Esophagus squamous epithelium (tissue), 5 donors: ENCODE results near the gene USP19. TPM values are rescaled to one million over a fixed set of nuclear protein-coding genes. Genes with fewer than 3 reads are reported as not detected.

Source experiments
- DNase-seq: peaks from one replicate; lab custom pipeline; 2025; lab: John Stamatoyannopoulos, UW
- H3K27ac ChIP-seq, 4 donors: fragments of 200-600 bp; sonication (generic); one replicate each; pipeline ENCODE4 v1.5.1; 2016 to 2019; ENCODE audit warnings: mild to moderate bottlenecking in 1 of 4
- H3K27me3 ChIP-seq, 4 donors: fragments of 200-600 bp; sonication (generic); 1 replicate in 3 of 4; 2 replicates in 1 of 4; pipeline versions ENCODE4 v1.5.1 to v1.6.0; 2017 to 2021; ENCODE audit warnings: antibody characterized with exemption in 1 of 4
- H3K36me3 ChIP-seq, 3 donors: fragments of 200-600 bp; sonication (generic); one replicate each; pipeline ENCODE4 v1.5.1; 2016 to 2019
- H3K4me1 ChIP-seq, 3 donors: fragments of 200-600 bp; sonication (generic); one replicate each; pipeline ENCODE4 v1.5.1; 2017 to 2019
- H3K4me3 ChIP-seq, 4 donors: fragments of 200-600 bp; sonication (generic); 1 replicate in 3 of 4; 2 replicates in 1 of 4; pipeline ENCODE4 v1.5.1; 2016 to 2019; ENCODE audit warnings: mild to moderate bottlenecking in 2 of 4, moderate library complexity in 1 of 4
- H3K9me3 ChIP-seq, 3 donors: fragments of 200-600 bp; sonication (generic); one replicate each; pipeline ENCODE4 v1.5.1; 2016 to 2019
- CTCF ChIP-seq, 6 experiments: fragments of 450-650 bp in 4 of 6; fragments of 200-600 bp in 2 of 6; sonication (generic) in 2 of 6; IDR thresholded peaks; one replicate each; pipeline ENCODE4 v1.5.1; 2016 to 2019; ENCODE audit warnings: antibody characterized with exemption in 6 of 6, mild to moderate bottlenecking in 4 of 6, moderate library complexity in 4 of 6
- POLR2A ChIP-seq, 4 donors: fragments of 450-650 bp; IDR thresholded peaks; one replicate each; pipeline ENCODE4 v1.6.1; 2017; ENCODE audit warnings: antibody characterized with exemption in 4 of 4, mild to moderate bottlenecking in 4 of 4, moderate library complexity in 3 of 4
- WGBS, 2 donors: methylation state at CpG; one replicate each; pipeline ENCODE4 v1.1.5; 2018; 5-methylcytosine and 5-hydroxymethylcytosine counted together
- intact Hi-C: fragments of 100-400 bp; cut with DNase I; formaldehyde crosslinking; loops from one replicate; pipeline ENCODE4 v1.15.0; 2022
- total RNA-seq, 4 donors: library from RNA; depleted of rRNA; stranded (reverse); fragments of >200 nt; gene quantifications; one replicate each; pipeline ENCODE4 v1.1.0, GENCODE V29; 2016
- donor health status: DM: yes; HTN: yes; CAD: no.

The USP19 gene
- total RNA-seq, 4 donors from 2014 or later: 37.8 to 52.3 (median 40.7) TPM

GRCh38 chr3:49122022-49122421, 1.4 kb upstream of the USP19 start:
- intact Hi-C loops: no loop called here
- Histone ChIP-seq H3K36me3 (peaks cover 42 to 84% (median 58%) of the 10 kb centered on the region in 3 donors), H3K9me3 (no peaks in the 10 kb centered on the region), H3K27ac (peak overlapping the region in 2 of 4 donors; percentile 92 to 99), H3K4me1 (peaks cover 11 to 29% (median 21%) of the 10 kb centered on the region in 3 donors), H3K4me3 (no peak overlapping the region), H3K27me3 (no peaks in the 10 kb centered on the region)
- WGBS, 2 donors: 92 to 97% methylated on average over 9 to 10 of the region's 12 CpGs
- no peak for TF ChIP-seq POLR2A (IDR thresholded peaks at IDR 0.05)
- no peak for TF ChIP-seq CTCF (IDR thresholded peaks at IDR 0.05)
- DNase-seq: no peak

DNA sequence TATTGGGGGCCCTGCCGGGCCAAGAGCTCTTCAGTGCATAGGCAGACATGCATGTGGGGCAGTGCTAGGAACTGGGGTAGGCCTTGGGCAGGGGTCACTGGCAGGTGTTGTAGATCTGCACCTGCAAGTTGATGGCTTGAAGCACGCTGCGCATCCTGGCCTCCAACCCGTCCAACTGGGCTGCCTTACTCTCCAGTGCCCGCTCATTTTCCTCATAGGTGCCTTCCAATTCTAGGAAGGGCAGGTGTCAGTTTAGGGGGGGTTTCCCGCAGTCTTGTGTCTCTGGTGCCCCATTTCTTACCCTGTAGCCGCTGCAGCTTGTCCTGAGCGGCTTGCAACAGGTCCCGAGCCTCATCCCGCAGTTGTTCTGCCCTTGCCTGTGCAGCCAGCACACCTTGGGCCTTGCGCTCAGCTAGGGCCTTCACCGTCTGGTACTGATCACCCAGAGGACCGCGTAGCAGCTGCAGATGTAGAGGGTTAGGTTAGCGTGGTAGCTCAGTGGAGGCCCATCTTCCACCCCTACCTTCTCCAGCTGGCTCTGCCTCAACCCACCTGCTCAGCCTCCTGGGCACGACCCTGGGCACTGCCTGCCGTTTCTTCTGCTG, 611 bp upstream of the USP19 start:
- no peak for DNase-seq
- Histone ChIP-seq H3K4me3 (peak overlapping the region; percentile 84 to 98 (median 90)), H3K27ac (peak overlapping the region; percentile 92 to 99 (median 97)), H3K9me3 (no peaks in the 10 kb centered on the region), H3K36me3 (peaks cover 50 to 84% (median 62%) of the 10 kb centered on the region in 3 donors), H3K27me3 (no peaks in the 10 kb centered on the region), H3K4me1 (peaks cover 11 to 29% (median 21%) of the 10 kb centered on the region in 3 donors)
- intact Hi-C loops: no loop called here
- 64% methylated on average over 12 to 14 of the region's 17 CpGs for WGBS, 2 donors
- no peak for TF ChIP-seq CTCF (IDR thresholded peaks at IDR 0.05)
- no peak for TF ChIP-seq POLR2A (IDR thresholded peaks at IDR 0.05)

- Histone ChIP-seq H3K27ac (peak overlapping the region; percentile 92 to 99 (median 97)), H3K4me3 (peak overlapping the region; percentile 84 to 98 (median 90)), H3K4me1 (peaks cover 11 to 29% (median 21%) of the 10 kb centered on the region in 3 donors), H3K27me3 (no peaks in the 10 kb centered on the region), H3K36me3 (peaks cover 54 to 84% (median 69%) of the 10 kb centered on the region in 3 donors), H3K9me3 (no peaks in the 10 kb centered on the region)
- WGBS, 2 donors: 0 to 2% methylated on average over 2 to 7 of the region's 9 CpGs
- TF ChIP-seq CTCF (IDR thresholded peaks at IDR 0.05) (no peak), POLR2A (IDR thresholded peaks at IDR 0.05) (no peak)
- no peak for DNase-seq
- intact Hi-C loops: no loop called here
These were observed 556 bp downstream of the USP19 start for GRCh38 chr3:49120096-49120437.

DNA sequence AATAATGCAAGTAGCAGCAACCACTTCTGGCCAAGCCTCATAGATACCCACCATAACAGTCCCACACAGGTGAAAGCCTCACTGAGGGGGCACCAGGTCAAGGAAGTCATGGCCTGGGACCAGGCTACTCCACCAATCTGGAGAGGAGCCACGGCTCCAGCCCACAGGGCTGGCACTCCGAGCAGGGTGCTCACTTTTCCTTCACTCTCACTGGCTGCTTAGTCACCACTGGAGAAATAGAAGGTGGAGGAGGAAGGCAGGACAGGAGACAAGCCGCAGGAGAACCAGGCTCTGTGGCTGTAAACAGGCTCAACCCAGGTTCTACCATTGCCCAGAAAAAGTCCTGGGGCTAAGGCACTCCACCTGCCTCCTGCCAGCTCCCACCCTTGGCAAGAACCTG, 1.2 kb downstream of the USP19 start:
- DNase-seq: no peak
- H3K4me1 ChIP-seq: peaks cover 11 to 29% (median 21%) of the 10 kb centered on the region in 3 donors
- TF ChIP-seq CTCF (IDR thresholded peaks at IDR 0.05): no peak
- H3K27ac ChIP-seq: peak overlapping the region; percentile 92 to 99 (median 97)
- intact Hi-C loops: no loop called here
- H3K36me3 ChIP-seq: peaks cover 54 to 84% (median 69%) of the 10 kb centered on the region in 3 donors
- H3K4me3 ChIP-seq: peak overlapping the region; percentile 84 to 98 (median 90)
- 47% methylated on average over 3 of the region's 3 CpGs; no CpG with 5 or more reads in 1 of the 2 donors for WGBS, 2 donors
- H3K9me3 ChIP-seq: no peaks in the 10 kb centered on the region
- H3K27me3 ChIP-seq: no peaks in the 10 kb centered on the region

- Histone ChIP-seq H3K27ac (peak overlapping the region; percentile 92 to 99 (median 97)), H3K27me3 (no peaks in the 10 kb centered on the region), H3K4me3 (peak overlapping the region in 1 of 4 donors; percentile 95), H3K36me3 (peaks cover 54 to 84% (median 69%) of the 10 kb centered on the region in 3 donors), H3K9me3 (no peaks in the 10 kb centered on the region), H3K4me1 (peaks cover 11 to 29% (median 21%) of the 10 kb centered on the region in 3 donors)
- intact Hi-C loops: no loop called here
- WGBS, 2 donors: 71 to 76% methylated on average over 4 to 5 of the region's 10 CpGs
- DNase-seq: no peak
- TF ChIP-seq POLR2A (IDR thresholded peaks at IDR 0.05) (no peak), CTCF (IDR thresholded peaks at IDR 0.05) (no peak)
These were observed 1.6 kb downstream of the USP19 start for GRCh38 chr3:49119036-49119435.
